GM21367 (cell line): ENCODE measurements around the gene SPSB4.

ENCODE experiments used
- ATAC-seq: cut with Tn5 transposase; IDR thresholded peaks from one replicate; pipeline ENCODE4 v1.9.1; 2021; ENCODE audit not compliant: unreplicated experiment

SPSB4 gene

DNA sequence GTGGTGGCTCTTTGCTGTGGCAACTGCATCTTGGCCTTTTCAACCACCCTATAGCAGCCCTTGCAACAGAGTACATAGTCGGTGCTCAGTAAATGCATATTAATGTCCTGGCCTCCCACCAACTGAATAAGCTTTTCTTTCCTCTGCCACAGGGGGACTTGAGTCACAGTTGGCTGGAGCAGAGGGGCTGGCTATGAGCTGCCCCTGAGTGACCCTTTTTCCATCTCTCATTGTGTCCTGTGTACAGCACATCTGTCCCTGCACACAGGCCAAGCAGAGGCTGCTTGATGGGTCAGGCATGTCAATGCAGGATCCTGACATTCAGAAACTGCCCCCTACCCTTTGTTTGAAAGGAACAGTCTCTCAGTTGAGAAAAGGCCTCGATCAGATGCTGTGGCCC lies 22.4 kb downstream of the SPSB4 start:
- no peak for ATAC-seq

- no peak for ATAC-seq
Measured at GRCh38 chr3:141074529-141074928, 23.4 kb downstream of the SPSB4 start.

DNA sequence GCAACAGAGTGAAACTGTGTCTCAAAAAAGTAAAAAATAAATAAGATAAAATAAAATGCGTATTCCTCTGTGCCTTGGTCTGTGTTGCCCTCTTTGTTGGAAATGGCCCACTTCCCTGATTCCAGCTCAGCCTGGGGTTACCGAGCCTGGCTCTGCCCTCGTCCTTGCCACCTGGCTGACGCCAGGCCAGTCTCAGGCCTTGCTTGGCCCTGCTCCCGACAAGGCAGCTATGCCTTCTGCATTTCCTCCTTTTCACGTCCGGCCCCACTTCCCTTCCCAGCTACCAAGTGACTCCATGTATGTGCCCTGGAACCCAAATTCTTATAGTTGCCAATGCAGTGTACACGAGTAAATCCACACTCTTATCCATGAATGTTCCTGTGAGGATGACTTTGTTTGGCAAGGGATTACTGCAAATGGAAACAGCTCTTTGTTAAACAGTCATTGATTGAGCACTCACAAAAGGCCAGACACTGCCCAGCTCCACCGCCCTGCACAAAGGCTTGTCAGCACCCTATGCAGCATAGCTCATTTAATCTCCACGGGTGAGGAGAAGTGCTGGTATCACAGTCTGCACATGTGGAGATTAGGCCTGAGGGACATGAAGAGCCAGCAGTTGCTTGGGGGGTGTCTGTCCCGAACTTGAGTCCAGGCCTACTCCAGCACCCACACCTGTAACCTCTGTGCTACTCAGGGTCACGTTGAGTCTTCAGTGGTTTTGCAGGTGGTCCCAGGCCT lies 25.1 kb downstream of the SPSB4 start:
- ATAC-seq: no peak

DNA sequence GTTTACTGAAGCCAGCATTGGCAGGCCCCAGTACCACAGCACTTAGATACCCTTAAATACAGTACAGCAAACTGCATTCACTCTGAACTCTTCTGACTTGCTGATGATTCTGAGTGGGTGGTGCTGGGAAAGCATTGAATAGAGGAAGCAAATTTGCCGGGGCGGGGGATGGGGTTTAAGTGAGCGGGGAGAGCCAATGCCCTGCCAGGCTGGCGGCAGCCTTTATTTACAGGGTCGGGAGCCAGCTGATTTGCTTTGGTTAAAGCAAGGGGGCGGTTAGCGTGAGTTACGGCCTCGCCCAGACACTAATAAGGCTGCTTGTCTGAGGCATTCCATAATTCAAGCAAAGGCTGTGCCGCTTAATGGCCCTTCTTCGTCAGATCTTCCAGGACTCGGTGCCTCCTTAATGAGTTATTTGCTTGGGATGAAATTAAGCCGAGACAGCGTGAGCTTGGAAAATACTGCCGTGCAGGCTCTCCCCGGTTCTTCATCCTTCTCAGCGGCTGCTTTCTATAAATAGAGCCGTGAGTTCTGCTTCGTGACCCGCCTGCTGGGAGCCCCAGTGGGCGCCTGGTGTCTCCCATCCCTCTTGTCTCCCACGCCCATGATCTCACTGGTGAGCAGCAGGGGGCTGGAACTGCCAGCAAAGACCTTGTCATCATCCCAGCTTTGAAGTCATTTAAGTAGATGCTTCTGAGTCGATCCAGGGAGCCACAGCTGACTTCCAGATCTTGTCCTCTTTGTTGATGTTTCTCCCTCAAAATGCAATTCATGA lies 25.8 kb downstream of the SPSB4 start:
- no peak for ATAC-seq

GRCh38 chr3:141077631-141078030 lies 26.5 kb downstream of the SPSB4 start:
- ATAC-seq: no peak

DNA sequence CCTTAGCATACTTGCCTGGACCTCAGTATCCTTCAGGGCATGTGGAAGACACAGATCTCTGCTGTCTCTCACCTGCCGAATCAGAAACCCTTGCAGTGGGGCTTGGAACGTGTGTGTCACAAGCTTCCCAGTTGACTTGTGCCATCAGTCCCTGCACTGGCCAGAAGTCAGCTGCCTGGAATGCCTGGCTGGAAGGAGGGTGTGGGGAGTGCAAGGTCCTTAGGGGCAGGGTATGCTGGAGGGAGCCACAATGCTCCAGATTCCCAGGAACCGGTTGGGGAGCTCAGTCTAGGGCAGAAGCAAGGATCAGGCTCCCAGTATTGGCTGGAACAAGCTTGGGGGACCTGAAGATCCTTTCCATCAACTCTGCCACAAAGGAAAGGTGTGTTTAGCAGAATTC lies 27.1 kb downstream of the SPSB4 start:
- no peak for ATAC-seq

DNA sequence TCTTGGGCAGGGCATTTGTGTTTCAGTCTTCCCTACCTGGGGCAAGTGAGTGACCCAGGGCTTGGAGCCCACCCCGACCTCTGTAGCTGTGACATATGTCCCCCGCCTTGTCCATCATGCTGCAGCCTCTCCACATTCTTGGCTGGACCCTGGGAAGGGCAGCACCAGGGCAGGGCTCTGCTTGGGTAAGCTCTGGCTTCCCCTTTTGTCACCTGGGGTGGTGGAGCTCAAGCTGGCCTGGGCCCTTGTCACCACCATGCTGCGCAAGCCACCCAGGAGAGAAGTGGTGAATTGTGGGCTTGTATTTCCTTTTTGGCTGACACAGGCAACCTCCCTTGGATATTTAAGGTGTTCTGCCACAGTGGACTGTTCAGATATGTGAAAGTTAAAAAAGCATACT lies 29.3 kb downstream of the SPSB4 start:
- no peak for ATAC-seq

DNA sequence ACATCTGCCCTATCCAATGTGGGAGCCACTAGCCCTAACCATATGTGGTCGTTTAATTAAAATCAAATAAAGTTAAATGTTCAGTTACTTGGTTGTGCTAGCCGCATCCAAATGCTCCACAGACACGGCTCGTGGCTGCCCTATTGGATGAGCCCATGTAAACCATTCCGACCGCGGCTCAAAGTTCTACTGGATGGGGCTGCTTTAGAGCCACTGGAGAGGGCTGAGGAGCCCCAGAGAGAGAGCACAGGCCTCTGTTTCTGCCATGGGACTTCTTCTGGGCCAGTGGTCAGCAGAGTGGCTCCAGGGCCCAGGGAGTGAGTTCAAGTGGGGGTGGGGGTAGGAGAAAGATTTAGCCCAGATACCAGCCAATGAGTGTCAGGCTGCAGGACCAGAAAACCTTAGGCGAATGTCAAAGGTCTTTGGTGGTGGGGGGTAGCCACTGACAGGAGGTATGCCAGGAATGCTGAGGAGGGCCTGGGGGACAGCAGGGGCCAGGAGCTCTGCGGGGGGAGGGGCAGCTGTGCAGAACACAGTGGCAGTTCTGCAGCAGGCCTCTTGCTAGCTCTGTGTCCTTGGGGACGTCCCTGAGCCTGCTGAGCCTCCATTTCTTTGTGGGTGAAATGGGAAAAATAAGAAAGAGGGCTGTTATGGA lies 30.1 kb downstream of the SPSB4 start:
- ATAC-seq: no peak

- ATAC-seq: no peak
Measured at GRCh38 chr3:141082064-141082463, 30.9 kb downstream of the SPSB4 start.

DNA sequence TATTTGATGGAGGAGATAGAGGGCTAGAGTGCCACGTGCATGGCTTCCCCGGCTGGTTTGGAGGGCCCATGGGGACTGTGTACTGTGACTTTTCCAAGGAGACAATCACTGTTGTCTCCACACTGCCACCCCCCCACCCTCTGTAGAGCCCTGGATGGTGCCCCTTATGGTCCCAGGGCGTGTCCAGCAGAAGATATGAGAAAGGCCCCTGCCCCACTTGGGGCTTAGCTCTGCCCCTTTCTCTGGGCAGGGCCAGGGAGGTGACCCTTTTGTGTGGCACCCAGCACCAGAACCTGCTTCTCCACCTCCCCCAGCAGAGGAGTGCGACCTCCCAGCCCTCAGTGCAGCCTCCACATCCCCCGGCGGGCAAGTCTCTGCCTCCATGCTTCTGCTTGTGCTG lies 32.1 kb downstream of the SPSB4 start:
- ATAC-seq: no peak

GRCh38 chr3:141083836-141084649 lies 32.9 kb downstream of the SPSB4 start:
- no peak for ATAC-seq

DNA sequence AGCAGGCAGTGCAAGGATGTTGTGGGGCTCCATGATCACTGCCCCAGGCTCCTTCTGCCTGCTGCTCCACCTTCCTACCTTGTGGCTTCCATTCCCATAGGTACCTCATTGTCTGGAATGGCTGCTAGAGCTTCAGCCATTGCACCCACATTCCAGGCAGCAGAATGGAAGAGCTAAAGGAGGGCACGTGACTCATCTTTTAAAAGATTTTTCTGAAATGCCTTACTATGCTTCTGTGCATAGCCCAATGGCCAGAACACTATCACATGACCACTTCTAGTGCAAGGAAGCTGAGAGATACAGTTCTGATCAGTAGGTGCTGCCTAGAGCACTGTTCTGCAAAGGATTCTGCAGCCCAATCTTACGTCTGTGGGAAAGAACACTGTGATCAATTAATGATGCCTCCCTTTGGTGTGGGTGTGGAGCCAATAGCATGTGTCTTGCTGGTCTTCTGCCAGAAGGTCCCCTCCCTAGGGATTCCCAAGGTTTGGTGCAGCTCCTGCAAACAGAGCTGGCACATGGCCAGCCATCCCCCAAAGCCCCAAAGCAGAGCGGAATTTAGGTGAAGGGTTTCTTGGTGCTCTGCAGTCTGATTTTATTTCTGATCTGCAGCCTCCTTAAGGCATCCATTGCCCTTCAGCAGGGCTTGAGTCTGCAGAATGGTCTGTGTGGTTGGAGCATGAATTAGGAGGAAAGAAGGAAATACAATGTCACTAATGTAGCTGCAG lies 34.4 kb downstream of the SPSB4 start:
- ATAC-seq: no peak

GRCh38 chr3:141086188-141086587 lies 35.0 kb downstream of the SPSB4 start:
- no peak for ATAC-seq

GRCh38 chr3:141087076-141087777 lies 36.1 kb downstream of the SPSB4 start:
- no peak for ATAC-seq

GRCh38 chr3:141087778-141088130 lies 36.6 kb downstream of the SPSB4 start:
- no peak for ATAC-seq

DNA sequence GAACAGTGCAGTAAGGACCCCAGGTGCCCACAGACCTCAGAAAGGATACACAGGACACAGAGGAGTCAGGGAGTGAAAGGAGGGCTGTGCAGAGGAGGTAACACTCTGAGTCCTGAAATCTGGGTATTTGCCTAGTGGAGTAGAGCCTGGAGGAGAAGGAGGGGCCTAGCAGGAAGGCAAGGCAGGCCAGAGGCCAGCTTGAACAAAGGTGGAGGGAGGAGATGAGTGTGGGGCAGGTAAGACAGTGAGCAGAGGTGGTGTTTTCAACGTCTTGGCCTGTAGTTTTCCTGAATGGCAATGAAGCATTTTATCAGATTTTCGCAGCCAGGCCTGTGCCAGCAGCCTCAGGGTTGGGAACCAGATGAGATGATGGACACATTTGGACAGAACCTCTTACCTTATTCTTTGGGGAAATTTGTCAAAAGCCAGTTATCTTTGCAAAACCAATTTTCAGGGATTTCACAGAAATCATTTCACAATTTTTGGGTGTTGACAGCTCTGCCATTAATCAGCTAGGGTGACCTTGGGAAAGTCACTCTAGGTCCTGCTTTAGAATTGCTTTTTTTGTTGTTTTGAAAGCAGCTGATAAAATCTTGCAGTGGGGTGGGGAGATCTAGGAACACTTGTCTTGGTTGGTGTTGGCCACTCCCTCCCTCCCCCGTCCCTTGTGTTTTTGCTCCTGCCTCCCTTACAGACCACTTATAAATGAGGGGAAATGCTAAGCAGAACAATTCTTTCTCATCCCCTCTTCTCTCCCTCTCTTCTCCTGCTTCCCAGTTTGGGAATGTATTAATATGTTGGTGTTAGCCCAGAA lies 38.4 kb downstream of the SPSB4 start:
- no peak for ATAC-seq

DNA sequence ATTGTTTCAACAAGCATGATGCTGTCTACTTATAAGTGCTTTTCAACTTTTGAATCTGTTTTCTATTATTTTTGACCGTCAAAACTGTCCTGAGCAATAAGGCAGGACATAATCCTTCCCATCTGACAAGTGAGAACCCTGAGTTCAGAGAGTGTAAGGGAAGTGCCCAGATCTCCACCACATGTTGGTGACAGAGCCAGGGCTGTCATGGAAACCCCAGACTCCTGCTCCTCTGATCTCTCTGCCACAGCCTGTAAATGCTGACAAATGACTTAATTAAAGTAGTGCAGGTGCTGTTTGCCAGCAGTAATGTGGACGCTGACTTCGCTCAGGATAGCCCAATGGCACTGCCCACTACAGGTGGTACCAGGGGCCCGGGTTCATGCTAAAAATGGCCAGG lies 40.3 kb downstream of the SPSB4 start:
- ATAC-seq: no peak

GRCh38 chr3:141092663-141093062 lies 41.5 kb downstream of the SPSB4 start:
- ATAC-seq: no peak

GRCh38 chr3:141093397-141093796 lies 42.2 kb downstream of the SPSB4 start:
- ATAC-seq: no peak
